Pons (tissue), 1 donor: ENCODE results near the gene GNMT.
A peak's percentile ranks its signal among the peaks of the same experiment; 100 is the strongest.

Experiments
- DNase-seq: peaks from one replicate; pipeline ENCODE4 v3.0.0-alpha.2; 2016; ENCODE audit warnings: low spot score

Gene GNMT

DNA sequence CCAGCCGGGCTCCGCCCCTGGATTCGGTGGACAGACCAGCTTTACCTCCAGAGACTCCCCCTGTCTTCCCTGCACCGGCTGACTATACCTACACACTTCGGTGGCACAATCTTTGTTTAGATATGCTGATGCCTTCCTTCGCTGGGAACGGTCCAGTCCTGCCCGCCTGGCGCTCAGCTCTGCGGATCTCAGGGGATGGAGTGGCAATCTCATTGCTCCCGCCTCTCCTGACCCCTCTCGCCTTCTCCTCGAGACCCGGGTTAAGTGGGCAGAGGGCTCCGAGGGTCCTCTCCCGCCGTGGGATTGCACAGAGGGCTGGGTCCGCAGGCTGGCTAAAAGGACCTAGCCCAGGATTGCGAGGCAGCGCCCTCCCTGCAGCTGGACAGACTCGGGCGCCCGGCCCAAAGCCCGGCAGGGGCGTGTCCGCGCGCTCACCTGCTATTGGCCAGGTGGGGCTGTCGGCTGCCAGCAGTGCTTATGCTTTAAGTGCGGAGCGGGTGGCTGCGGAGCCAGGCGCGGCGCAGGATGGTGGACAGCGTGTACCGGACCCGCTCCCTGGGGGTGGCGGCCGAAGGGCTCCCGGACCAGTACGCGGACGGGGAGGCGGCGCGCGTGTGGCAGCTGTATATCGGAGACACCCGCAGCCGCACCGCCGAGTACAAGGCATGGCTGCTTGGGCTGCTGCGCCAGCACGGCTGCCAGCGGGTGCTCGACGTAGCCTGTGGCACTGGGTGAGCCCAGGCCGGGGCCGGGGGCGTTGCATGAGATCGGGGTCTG is at the start of gene GNMT:
Gene GNMT (plus strand): TSS at position 512 of the 777 bp plus-strand sequence. CDS start 14 bp downstream, at position 526.
- DNase-seq = no peak

DNA sequence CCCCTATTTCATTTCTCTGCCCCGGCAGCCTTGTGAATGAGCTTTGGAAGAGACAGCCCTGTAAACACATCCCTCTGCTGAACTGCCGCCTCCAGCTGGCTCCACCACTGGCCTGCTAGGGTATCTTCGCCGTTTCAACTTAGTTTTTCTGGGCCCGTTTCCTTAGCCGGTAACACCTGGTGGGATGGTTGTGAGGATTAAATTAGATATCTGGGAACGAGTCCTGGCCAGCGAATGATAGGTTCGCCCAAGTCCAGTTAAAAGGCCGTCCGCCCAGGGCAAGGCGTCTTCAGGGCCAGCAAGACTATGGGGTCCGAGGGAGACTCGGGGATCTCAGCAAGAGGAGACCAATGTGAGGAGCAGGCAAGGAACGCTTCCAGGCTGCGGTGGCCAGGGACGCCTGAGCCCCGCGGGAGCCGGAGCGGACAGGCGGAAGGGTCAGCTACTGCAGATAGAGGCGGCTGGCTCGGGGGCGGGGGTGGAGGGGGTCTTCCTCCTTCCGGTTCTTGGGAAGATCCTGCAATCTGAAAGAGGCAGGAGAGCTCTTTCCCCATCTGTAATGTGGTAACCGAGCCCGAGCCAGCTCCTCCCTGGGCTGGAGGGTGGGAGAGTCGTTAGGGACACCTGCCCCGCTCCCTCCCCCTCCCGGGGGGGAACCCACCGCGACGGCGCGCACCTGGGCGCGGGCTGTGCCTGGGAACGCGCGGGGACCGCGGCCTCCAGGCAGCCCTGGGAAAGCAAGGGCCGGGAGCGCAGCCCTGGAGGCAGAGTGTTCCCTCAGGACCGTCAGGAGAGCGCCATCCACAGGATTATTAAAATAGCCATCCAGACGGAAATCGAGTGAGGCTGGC is 49.2 kb upstream of the GNMT start:
- no peak for DNase-seq

- DNase-seq = no peak
Measured at GRCh38 chr6:42914546-42914945, 46.0 kb upstream of the GNMT start.

DNA sequence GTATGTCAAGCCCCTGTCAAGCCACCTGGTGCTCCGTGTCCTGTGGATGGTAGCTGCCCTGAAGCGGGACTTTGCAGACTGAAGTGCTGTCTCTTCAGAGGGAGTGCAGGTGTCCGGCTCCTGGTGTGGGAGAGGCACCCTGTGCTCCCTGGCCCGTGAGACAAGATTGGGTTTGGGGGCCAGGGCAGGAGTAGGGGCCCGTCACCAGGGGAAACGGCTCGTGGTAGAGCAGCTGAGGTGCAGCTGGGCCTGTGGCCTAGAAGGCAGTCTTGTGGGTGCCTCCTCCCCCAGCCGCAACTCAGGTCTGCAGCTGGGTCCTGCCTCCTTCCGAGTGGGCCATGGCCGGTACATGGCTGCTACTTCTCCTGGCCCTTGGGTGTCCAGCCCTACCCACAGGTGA is 44.8 kb upstream of the GNMT start, which contains the start of gene PTCRA:
Gene PTCRA (plus strand): TSS at position 322 of the 400 bp plus-strand sequence. CDS start 17 bp downstream, at position 339.
- DNase-seq = no peak

DNA sequence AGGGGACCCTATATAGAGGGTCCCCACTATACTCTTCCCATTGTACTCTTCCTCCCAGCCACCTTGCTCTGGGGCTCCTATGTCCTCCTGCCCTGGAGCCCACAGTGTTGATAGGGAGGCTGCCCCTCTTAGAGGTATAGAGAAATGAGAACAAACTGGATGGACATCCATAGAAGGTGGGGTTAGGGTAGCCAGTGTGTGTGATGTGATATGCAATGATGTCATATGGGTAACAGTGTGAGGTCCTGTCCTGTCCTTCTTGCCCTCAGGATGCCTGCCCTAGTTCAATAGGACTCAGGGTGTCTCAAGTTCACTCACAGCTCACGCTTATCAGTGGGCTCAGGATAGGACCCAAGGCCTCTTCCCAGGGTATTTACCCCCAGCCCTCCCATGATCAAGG is 44.3 kb upstream of the GNMT start:
- DNase-seq = no peak

GRCh38 chr6:42921801-42922200 is 38.8 kb upstream of the GNMT start:
- no peak for DNase-seq

DNA sequence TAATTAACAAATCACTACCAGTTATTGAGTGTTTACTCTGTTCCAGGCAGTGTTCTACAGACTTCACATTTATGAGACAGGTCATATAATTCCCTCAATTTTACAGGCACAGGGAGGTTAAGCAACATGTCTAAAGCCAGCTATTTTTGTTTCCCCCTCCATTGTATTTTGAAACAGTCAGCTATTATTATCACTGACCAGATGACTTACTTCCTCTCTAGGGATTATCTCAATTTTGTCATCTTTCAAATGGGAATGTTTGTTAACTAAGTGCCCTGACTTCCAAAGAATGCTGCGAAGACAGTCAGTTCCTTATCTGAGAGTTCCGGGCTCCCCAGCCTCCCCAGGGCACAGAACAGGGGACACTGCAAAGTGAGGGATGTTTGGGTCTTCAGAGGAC is 36.9 kb upstream of the GNMT start:
- DNase-seq = peak; percentile 28

DNA sequence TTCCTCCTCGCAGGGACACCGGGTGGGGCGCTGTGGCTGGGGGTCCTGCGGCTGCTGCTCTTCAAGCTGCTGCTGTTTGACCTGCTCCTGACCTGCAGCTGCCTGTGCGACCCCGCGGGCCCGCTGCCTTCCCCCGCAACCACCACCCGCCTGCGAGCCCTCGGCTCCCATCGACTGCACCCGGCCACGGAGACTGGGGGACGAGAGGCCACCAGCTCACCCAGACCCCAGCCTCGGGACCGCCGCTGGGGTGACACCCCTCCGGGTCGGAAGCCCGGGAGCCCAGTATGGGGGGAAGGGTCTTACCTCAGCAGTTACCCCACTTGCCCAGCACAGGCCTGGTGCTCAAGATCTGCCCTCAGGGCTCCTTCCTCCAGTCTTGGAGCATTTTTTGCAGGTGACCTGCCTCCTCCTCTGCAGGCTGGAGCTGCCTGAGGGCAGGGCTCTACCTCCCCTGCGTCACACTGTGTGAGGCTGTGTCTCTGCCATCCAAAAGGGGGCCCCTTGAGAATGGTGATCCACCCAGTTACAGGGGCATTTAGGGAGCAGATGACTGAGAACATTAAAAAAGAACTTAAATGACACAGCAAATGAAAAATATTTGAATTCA is 35.2 kb upstream of the GNMT start:
- no peak for DNase-seq

GRCh38 chr6:42928986-42929820 is 31.4 kb upstream of the GNMT start, which contains the start of gene CNPY3:
Gene CNPY3, plus strand, starts transcription at chr6:42929480. Its CDS starts 91 bp downstream, at chr6:42929571.
- peak; percentile 98 for DNase-seq

DNA sequence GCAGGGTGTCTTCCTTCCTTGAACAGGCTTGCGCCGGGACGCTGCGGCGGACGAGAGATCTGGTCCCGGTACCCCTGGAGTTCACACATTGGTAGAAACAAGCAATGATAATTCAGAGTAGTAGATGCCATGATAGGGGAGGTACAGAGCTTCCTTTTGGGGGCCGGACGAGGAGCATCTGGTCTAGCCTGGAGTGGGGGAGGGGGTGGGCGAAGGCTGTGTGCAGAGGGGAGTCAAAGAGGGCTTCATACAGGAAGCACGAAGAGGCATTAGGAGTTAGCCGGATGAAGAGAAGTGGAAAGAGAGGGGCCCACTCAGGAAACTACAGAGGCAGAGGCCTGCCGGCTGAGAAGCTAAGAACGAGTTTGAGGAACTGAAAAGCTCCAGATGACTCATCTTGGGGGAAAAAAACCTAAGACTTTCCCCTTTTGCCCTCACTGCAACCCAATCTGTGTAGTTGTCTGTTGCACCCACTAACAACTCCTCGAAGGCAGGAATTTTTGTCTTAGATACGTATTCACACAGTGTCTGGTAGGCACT is 30.7 kb upstream of the GNMT start:
- DNase-seq = peak; percentile 86

DNA sequence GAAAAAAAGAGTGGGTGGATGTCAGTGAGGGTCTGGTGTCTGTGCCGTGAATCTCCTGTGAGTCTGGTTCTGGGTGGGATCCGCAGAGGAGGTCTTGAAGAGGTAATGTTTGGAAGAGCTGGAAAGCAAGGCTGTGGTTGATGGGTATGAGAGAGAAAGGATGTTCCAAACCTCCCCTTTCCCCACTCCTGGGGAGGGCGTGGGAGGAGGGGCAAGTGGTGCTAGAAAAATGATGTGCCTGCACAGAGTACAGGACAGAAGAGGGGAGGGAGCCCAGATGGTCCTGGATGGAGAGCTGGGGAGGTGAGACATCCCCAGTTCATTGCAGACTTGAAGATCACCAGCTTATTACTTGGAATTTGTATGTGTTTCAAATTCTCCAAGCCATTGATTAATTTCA is 28.1 kb upstream of the GNMT start:
- DNase-seq = no peak

GRCh38 chr6:42933205-42933604 is 27.3 kb upstream of the GNMT start:
- DNase-seq = peak; percentile 60

DNA sequence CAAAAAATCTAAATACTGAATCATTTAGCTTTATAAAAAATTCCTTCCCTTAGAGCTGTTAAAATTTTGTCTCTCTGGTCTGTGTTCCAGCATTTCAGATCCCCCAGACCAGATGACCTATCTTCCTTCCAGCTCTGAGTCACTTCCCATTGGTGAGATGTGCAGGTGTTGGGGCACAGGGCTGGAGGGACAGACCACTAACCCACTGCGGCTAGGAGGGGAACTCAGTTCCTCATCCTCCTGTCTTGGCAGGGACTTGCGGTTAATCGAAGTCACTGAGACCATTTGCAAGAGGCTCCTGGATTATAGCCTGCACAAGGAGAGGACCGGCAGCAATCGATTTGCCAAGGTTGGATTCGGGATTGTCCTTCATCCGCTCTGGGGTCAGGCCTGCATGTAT is 25.2 kb upstream of the GNMT start:
- no peak for DNase-seq

GRCh38 chr6:42936398-42936797 is 24.2 kb upstream of the GNMT start:
- no peak for DNase-seq

DNA sequence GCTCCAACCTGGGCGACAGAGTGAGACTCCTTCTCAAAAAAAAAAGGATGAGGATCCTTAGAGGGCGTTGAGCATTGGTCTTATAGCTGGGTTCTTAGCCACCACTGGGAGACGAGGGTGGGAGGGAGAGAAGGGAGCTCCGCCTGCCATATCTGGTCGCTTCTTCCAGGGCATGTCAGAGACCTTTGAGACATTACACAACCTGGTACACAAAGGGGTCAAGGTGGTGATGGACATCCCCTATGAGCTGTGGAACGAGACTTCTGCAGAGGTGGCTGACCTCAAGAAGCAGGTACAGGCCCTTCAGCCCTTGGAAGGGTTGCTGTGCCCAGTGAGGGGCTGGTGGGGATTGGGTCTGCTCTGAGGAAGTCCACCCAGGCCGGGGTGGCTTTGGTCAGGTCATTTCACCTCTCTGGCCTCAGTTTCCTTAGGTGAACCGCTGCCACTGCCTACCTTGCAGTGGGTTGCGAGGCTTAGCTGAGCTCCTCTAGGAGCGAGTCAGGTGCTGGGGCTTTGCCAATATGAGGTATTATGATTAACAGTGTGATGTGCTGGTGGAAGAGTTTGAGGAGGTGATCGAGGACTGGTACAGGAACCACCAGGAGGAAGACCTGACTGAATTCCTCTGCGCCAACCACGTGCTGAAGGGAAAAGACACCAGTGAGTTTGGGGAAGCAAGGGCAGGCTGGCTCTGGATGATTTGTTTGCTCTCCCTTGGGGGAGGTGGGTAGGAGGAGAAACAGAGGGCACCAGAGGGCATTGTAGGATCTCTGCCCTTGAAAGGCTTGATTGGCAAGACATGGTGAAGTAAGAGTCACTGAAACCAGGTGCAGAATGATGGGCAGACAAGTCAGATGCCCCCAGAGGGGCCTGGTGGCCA is 22.8 kb upstream of the GNMT start:
- no peak for DNase-seq

GRCh38 chr6:42938428-42938796 is 22.1 kb upstream of the GNMT start:
- no peak for DNase-seq

GRCh38 chr6:42938987-42939809 is 21.4 kb upstream of the GNMT start:
- DNase-seq = no peak

DNA sequence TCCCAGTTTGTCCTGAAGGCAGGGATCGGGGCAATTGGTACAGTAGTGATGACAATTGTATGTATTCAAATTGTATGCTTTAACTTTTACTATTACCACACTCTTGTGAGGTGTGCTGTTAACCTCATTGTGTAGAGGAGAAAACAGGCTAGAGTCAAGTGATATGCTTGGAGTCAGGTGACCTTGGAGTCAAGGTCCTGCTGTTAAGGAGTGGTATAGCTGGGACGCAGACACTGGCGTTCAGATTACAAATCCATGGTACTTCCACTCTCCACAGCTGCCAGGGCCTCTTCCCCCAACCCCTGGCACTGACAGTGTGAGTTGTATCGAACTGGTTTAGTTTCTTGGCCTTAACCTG is 20.8 kb upstream of the GNMT start:
- no peak for DNase-seq

DNA sequence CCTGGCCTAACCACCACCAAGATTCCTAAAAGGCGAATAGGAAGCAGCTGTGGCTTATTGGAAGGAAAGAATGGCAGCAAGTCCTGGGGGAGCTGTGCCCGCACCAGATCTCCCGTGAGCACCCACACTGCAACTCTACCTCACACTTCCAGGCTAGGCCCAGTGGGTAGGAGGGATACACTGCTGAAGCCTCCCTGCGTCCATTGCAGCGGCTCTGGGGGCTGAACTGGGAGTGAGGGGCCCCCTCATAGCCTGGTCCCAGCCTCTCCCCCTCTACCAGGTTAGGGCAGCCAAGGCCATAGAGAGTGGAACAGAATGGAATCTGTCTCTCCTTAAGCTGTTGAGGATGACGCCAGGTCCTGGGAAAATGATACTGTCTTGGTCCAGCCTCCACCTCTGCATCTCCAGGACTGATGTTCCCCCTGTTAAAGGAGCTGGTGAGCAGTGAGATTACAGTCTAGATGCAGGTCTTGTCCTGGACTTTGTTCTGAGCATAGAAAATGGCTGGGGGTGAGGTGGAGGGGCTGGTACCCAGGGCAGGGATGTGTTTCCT is 20.0 kb upstream of the GNMT start:
- no peak for DNase-seq
